ENCODE data around the gene AKAP7.

AKAP7 gene

GRCh38 chr6:131331873-131332781, 196.9 kb downstream of the AKAP7 start:
- TF ChIP-seq ZNF530 (tag by site-specific recombination; IDR thresholded peaks at IDR 0.05; ENCODE audit: low read depth) (no peak), ZNF280C (tag by site-specific recombination; IDR thresholded peaks at IDR 0.05) (no peak), SALL2 (tag by site-specific recombination; IDR thresholded peaks at IDR 0.05; ENCODE audit: borderline replicate concordance) (no peak), ZNF426 (tag by site-specific recombination; IDR thresholded peaks at IDR 0.05) (no peak), ZBTB20 (tag by site-specific recombination; IDR thresholded peaks at IDR 0.05) (no peak), ZNF394 (tag by site-specific recombination; IDR thresholded peaks at IDR 0.05; ENCODE audit: borderline replicate concordance) (no peak), ZBTB21 (tag by site-specific recombination; IDR thresholded peaks at IDR 0.05) (no peak), ZNF138 (tag by site-specific recombination; IDR thresholded peaks at IDR 0.05; ENCODE audit: borderline replicate concordance) (no peak), ZNF280D (tag by site-specific recombination; IDR thresholded peaks at IDR 0.05) (no peak), ZNF155 (tag by site-specific recombination; IDR thresholded peaks at IDR 0.05) (no peak), KLF1 (tag by site-specific recombination; IDR thresholded peaks at IDR 0.05) (no peak), GLI2 (tag by site-specific recombination; IDR thresholded peaks at IDR 0.05; ENCODE audit: borderline replicate concordance, low read depth) (no peak), ZNF169 (tag by site-specific recombination; IDR thresholded peaks at IDR 0.05) (no peak)
- no peaks in the 10 kb centered on the region for H3K36me3 ChIP-seq (ENCODE audit: control insufficient read depth in 2 of 2, insufficient read depth in 1 of 2, low read length in 2 of 2)
- H3K4me1 ChIP-seq (ENCODE audit: control insufficient read depth, insufficient read depth, low read length) = no peaks in the 10 kb centered on the region
- no peak overlapping the region for H3K27ac ChIP-seq (ENCODE audit: extremely low read depth, low read depth, low read length)
- H3K4me3 ChIP-seq (ENCODE audit: low read depth, low read length) = no peak overlapping the region
- no peaks in the 10 kb centered on the region for H3K9me3 ChIP-seq (ENCODE audit: control insufficient read depth, insufficient read depth, low read depth, low read length)
- ChIA-PET CTCF (no interaction called here), POLR2A (no interaction called here)
